ENCODE measurements around the gene SLC6A20. TPM values are rescaled to one million over a fixed set of nuclear protein-coding genes. Genes with fewer than 3 reads are reported as not detected.

SLC6A20 gene
- total and polyA plus RNA-seq, 9 donors, result 0.05 to 3.3 (median 0.23) TPM; not detected in 2

DNA sequence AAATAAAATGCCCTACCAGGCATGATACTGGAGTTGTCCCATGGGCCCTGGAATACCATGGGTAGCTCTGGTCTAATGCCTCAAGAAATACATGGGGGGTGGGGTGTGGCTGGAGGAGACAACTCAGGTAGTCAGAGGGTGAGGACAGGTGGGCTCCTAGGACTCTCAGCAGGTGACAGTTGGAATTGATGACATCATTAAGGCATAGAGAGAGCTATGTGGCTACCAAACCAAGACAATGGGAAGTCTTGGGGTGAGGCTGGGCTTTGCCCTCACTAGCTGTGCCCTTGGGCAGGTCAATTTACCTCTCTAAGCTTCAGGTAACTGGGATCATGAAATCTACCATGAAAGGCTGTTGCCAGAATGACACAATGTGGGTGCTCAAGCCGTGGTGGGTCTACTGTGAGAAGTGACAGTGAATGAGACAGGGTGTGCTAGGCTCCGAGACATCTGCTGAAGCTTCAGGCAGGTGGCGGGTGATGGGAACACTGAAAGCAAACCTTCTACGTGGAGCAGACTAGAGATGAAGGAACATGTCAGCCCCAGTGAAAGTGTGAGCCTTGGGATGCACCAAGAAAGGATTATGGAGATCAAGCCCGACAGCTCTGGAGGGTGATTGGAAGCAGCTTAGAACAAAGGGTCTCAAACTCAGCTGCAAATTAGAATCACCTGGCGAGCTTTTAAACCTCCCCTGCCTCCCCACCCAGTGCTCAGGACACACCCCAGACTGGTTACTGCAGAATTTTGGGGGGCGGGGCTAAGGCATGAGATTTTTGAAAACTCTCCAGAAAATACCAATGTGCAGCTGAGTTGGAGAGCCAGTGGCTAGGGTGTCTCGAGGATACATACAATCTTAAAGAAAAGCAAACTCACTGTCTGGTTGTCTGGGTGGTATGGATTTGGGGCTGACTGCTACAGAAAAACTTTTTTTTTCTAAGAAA, 21.5 kb downstream of the SLC6A20 start:
- H3K27me3 ChIP-seq, result no peaks in the 10 kb centered on the region
- H3K4me1 ChIP-seq (ENCODE audit: insufficient read depth), result no peaks in the 10 kb centered on the region
- TF ChIP-seq, protein P1, sequence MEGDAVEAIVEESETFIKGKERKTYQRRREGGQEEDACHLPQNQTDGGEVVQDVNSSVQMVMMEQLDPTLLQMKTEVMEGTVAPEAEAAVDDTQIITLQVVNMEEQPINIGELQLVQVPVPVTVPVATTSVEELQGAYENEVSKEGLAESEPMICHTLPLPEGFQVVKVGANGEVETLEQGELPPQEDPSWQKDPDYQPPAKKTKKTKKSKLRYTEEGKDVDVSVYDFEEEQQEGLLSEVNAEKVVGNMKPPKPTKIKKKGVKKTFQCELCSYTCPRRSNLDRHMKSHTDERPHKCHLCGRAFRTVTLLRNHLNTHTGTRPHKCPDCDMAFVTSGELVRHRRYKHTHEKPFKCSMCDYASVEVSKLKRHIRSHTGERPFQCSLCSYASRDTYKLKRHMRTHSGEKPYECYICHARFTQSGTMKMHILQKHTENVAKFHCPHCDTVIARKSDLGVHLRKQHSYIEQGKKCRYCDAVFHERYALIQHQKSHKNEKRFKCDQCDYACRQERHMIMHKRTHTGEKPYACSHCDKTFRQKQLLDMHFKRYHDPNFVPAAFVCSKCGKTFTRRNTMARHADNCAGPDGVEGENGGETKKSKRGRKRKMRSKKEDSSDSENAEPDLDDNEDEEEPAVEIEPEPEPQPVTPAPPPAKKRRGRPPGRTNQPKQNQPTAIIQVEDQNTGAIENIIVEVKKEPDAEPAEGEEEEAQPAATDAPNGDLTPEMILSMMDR (IDR thresholded peaks at IDR 0.05), result no peak
- no peak for TF ChIP-seq POLR2A (IDR thresholded peaks at IDR 0.05)
- no peak for TF ChIP-seq EP300 (IDR thresholded peaks at IDR 0.05)
- intact Hi-C loops (cut with DNase I), result no loop called here
- H3K9me3 ChIP-seq, result no peaks in the 10 kb centered on the region
- H3K27ac ChIP-seq, result no peak overlapping the region
- 73 to 83% (median 81%) methylated on average over 8 of the region's 8 CpGs for WGBS, 3 donors
- no peak for DNase-seq
- no peaks in the 10 kb centered on the region for H3K36me3 ChIP-seq
- no peak overlapping the region for H3K4me3 ChIP-seq

DNA sequence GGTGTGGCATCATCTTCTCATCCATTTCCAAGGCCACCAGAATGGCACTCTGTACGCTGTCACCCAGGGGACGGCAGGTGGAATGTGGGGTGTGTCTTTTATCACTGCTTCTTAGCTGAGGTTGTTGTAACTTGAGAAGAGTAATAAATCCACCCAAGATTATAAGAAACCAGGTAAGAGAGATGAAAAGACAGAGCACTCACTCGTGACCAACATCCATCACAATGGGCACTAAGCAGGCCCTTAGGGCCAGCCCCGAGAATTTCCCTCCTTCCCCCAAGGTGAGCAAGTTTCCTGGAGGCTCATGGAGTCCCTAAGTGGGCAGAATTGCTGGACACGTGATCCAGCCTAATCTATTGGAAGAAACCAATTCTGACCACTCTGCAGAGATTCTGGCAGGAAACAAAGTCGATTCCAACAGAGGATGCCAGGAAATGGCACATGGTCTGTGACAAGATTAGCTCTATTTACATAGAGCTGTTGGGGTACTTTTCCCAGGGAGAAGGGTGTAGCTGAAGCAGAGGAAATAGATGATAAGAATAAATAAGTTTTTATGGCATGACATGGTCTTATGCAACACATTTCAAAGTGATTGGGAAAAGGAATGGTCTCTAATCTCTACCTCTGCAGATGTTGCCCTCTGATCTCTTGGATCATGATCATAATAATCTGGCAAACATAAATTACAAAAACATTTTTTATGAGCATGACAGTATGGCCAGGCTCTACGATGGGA, 22.5 kb downstream of the SLC6A20 start:
- intact Hi-C loops (cut with DNase I), result no loop called here
- no peak overlapping the region for H3K4me3 ChIP-seq
- no peaks in the 10 kb centered on the region for H3K4me1 ChIP-seq (ENCODE audit: insufficient read depth)
- 53 to 61% (median 59%) methylated on average over 7 of the region's 7 CpGs for WGBS, 3 donors
- H3K27ac ChIP-seq, result no peak overlapping the region
- no peaks in the 10 kb centered on the region for H3K27me3 ChIP-seq
- no peaks in the 10 kb centered on the region for H3K36me3 ChIP-seq
- no peaks in the 10 kb centered on the region for H3K9me3 ChIP-seq
- no peak for DNase-seq
- TF ChIP-seq POLR2A (IDR thresholded peaks at IDR 0.05) (no peak), EP300 (IDR thresholded peaks at IDR 0.05) (no peak)
- TF ChIP-seq, protein P1 (IDR thresholded peaks at IDR 0.05), result no peak

DNA sequence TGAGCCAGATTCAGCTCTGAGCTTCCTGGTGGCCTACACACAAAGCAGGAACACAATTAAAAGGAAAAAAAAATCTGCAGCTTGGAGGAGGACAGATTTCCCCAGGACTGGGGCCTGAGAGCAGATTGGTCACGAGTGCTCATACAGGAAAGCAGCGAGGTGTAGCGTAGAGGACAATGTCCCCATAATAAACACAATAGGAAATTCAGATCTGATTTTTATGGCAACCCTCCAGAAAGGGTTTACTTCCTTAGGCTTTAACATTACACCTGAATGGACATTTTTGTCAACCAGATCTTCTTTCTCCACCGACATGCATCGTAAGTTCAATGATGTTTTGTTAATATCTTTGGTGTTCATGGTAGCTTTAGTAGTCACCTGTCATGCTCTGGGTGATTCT, 23.3 kb downstream of the SLC6A20 start:
- Histone ChIP-seq H3K27me3 (no peaks in the 10 kb centered on the region), H3K9me3 (no peaks in the 10 kb centered on the region), H3K36me3 (no peaks in the 10 kb centered on the region), H3K4me1 (ENCODE audit: insufficient read depth) (no peaks in the 10 kb centered on the region), H3K4me3 (no peak overlapping the region), H3K27ac (no peak overlapping the region)
- no peak for TF ChIP-seq EP300 (IDR thresholded peaks at IDR 0.05)
- TF ChIP-seq, protein P1 (IDR thresholded peaks at IDR 0.05), result no peak
- no peak for TF ChIP-seq POLR2A (IDR thresholded peaks at IDR 0.05)
- intact Hi-C loops (cut with DNase I), result no loop called here
- DNase-seq, result no peak
- 87 to 92% (median 92%) methylated on average over 5 of the region's 5 CpGs for WGBS, 3 donors

DNA sequence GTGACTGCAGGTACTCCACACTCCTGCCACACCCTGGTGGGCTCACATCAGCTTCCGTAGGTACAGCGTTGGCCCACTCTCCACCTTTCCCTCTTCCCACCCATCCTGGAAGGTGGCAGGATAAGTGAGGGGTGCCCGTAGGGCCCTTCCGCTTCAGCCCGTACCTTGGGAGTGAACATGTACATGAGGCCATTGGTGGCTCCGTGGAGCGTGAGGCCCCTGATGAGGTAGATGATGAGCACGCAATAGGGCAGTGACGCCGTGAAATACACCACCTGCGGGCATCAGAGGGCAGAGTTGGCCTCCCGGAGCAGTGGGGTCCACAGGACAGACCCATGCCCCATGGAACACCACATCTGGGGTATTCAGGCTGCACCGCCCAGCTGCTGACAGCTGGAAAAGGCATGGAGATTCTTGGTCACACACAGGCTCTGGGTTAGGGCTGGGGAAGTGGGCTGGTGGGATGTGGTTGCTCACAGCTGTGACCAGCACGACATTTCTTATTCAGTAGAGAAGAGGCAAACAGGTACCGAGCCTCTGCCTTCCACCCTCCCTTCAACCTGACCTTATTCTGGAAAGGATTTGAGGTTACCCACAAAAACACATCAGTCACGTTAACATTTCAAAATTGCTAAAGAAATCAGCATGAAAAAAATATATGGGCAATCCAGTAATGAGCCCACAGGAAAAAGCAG, 23.8 kb downstream of the SLC6A20 start:
- Histone ChIP-seq H3K4me3 (no peak overlapping the region), H3K9me3 (no peaks in the 10 kb centered on the region), H3K4me1 (ENCODE audit: insufficient read depth) (no peaks in the 10 kb centered on the region), H3K27ac (no peak overlapping the region), H3K27me3 (no peaks in the 10 kb centered on the region), H3K36me3 (no peaks in the 10 kb centered on the region)
- intact Hi-C loops (cut with DNase I), result no loop called here
- DNase-seq, result no peak
- TF ChIP-seq EP300 (IDR thresholded peaks at IDR 0.05), result no peak
- TF ChIP-seq POLR2A (IDR thresholded peaks at IDR 0.05), result no peak
- TF ChIP-seq, protein P1 (IDR thresholded peaks at IDR 0.05), result no peak
- WGBS, 3 donors, result 89 to 92% (median 90%) methylated on average over 16 of the region's 16 CpGs

All from ovary (tissue), 9 donors.